H1 (cell line): Measurements from ENCODE around the gene CRK.

ENCODE experiments used
- CTCF ChIP-seq, 3 experiments: IDR thresholded peaks; 1 replicate in 2 of 3; 2 replicates in 1 of 3; pipeline versions ENCODE4 v1.5.1 to v1.6.1; 2011; ENCODE audit warnings: low read length in 3 of 3, mild to moderate bottlenecking in 3 of 3, inconsistent platforms in 2 of 3, low read depth in 1 of 3, moderate library complexity in 1 of 3; ENCODE audit not compliant: insufficient read depth in 1 of 3; ENCODE audit errors: control extremely low read depth in 1 of 3
- EP300 ChIP-seq, 2 experiments: IDR thresholded peaks; 1 replicate in 1 of 2; 2 replicates in 1 of 2; pipeline ENCODE4 v1.6.1; 2011 to 2012; ENCODE audit warnings: low read depth in 2 of 2, low read length in 2 of 2, mild to moderate bottlenecking in 2 of 2, borderline replicate concordance in 1 of 2, inconsistent platforms in 1 of 2, moderate library complexity in 1 of 2
- EZH2 ChIP-seq: fragments of 200-600 bp; sonication (generic); IDR thresholded peaks from 2 replicates; pipeline ENCODE4 v1.7.1; 2012; ENCODE audit warnings: low read depth, mild to moderate bottlenecking, moderate library complexity, low read length, inconsistent platforms; ENCODE audit not compliant: severe bottlenecking
- POLR2AphosphoS5 ChIP-seq: IDR thresholded peaks from 2 replicates; pipeline ENCODE4 v1.6.1; 2011; ENCODE audit warnings: low read depth, low read length
- TAF1 ChIP-seq: IDR thresholded peaks from 2 replicates; pipeline ENCODE4 v1.6.1; 2011; ENCODE audit warnings: mild to moderate bottlenecking, low read depth, low read length
- ZNF274 ChIP-seq: IDR thresholded peaks from 2 replicates; pipeline ENCODE4 v1.7.0; 2012; ENCODE audit warnings: low read length, borderline replicate concordance; ENCODE audit errors: extremely low read depth

DNA sequence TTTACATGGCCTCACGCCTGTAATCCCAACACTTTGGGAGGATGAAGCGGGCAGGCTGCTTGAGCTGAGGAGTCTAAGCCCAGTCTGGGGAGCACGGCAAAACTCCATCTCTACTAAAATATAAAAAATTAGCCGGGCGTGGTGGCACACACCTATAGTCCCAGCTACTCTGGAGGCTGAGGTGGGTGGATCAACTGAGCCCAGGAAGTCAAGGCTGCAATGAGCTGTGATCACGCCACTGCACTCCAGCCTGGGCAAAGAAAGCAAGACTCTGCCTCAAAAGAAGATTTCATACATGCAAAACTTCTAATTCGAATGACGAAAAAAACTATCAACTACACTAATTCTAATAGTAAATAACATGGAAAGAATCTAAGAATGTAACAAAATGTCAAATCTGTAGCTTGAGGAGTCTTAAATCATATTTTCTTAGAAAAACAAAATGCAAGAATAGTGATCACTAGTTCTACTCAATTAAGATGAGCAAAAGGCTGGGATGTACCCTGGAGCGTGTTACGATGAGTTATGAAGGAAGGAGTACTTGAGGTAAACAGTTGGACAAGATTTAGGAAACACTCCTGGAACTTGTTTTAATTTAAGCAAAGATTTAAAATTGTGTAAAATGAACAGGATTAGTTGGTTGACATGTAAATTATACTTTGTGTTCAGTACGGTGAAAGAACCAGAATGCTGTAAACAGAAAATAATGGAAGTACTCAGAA, 76.7 kb downstream of the CRK start:
- TF ChIP-seq POLR2AphosphoS5 = no peak
- TF ChIP-seq EP300 (IDR thresholded peaks at IDR 0.05; ENCODE audit: borderline replicate concordance in 1 of 2, low read depth in 2 of 2, low read length in 2 of 2) = no peak
- TF ChIP-seq CTCF (IDR thresholded peaks at IDR 0.05; ENCODE audit: control extremely low read depth in 1 of 3, insufficient read depth in 1 of 3, low read depth in 1 of 3, low read length in 3 of 3) = no peak
- TF ChIP-seq TAF1 = no peak
- TF ChIP-seq ZNF274 = no peak
- no peak for TF ChIP-seq EZH2
